ENCODE measurements around the gene KLK8.

The KLK8 gene

DNA sequence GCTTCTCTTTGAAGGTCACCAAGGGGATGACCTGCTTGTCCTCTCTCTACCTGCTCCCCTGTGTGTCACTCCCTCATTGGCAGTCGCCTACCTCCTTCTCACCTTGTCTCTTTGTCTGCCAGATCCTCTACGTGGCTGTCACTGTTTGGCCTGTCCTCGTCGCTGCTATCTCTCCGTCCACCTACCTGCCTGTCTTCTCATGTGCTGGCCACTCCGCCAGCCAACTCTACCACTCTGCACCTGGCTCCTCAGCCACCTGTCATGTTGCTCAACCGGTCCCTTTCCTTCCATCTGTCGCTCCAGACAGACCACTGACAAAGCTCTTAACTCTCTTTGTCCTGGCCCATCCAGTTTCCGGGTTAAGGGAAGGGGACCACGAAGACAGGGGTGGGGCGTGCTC, 33.3 kb upstream of the KLK8 start, which contains the start of gene KLK12:
KLK12 (minus strand) TSS at position 299 of the 400 bp plus-strand sequence. CDS start 381 bp downstream, outside the sequence.
- H3K27ac ChIP-seq, result no peak within 1 kb of the TSS
- H3K27me3 ChIP-seq, result peaks cover 16% of the 10 kb centered on the region
- TF ChIP-seq, protein P1, sequence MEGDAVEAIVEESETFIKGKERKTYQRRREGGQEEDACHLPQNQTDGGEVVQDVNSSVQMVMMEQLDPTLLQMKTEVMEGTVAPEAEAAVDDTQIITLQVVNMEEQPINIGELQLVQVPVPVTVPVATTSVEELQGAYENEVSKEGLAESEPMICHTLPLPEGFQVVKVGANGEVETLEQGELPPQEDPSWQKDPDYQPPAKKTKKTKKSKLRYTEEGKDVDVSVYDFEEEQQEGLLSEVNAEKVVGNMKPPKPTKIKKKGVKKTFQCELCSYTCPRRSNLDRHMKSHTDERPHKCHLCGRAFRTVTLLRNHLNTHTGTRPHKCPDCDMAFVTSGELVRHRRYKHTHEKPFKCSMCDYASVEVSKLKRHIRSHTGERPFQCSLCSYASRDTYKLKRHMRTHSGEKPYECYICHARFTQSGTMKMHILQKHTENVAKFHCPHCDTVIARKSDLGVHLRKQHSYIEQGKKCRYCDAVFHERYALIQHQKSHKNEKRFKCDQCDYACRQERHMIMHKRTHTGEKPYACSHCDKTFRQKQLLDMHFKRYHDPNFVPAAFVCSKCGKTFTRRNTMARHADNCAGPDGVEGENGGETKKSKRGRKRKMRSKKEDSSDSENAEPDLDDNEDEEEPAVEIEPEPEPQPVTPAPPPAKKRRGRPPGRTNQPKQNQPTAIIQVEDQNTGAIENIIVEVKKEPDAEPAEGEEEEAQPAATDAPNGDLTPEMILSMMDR (IDR thresholded peaks at IDR 0.05), result no peak
- H3K9me3 ChIP-seq, result no peaks in the 10 kb centered on the region
- H3K36me3 ChIP-seq, result no peaks in the 10 kb centered on the region
- H3K4me1 ChIP-seq (ENCODE audit: control insufficient read depth in 1 of 2, insufficient read depth in 1 of 2, low read depth in 1 of 2, low read length in 1 of 2), result no peaks in the 10 kb centered on the region
- H3K4me3 ChIP-seq (ENCODE audit: low read depth in 1 of 2, low read length in 1 of 2), result no peak within 1 kb of the TSS

DNA sequence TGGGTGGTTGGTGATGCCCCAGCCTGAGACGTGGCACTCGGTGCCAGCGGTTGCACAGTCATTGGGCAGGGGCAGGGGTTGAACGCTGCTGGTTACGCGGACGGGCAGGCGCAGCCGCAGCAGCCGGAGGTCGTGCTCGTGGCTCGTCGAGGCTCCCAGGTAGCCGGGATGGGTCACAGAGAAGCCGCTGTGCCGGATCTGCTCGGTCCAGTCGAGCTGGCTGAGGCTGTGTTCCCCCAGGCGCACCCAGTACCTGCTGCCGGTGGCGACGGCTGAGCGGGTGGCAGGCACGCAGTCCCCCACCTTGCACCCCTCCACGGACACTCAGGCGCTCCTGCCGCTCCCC, 30.4 kb upstream of the KLK8 start:
- Histone ChIP-seq H3K27ac (no peak overlapping the region), H3K4me3 (ENCODE audit: low read depth in 1 of 2, low read length in 1 of 2) (no peak overlapping the region), H3K9me3 (no peaks in the 10 kb centered on the region), H3K4me1 (ENCODE audit: control insufficient read depth in 1 of 2, insufficient read depth in 1 of 2, low read depth in 1 of 2, low read length in 1 of 2) (no peaks in the 10 kb centered on the region), H3K36me3 (no peaks in the 10 kb centered on the region), H3K27me3 (peaks cover 34% of the 10 kb centered on the region)
- TF ChIP-seq, protein P1 (IDR thresholded peaks at IDR 0.05), result no peak

DNA sequence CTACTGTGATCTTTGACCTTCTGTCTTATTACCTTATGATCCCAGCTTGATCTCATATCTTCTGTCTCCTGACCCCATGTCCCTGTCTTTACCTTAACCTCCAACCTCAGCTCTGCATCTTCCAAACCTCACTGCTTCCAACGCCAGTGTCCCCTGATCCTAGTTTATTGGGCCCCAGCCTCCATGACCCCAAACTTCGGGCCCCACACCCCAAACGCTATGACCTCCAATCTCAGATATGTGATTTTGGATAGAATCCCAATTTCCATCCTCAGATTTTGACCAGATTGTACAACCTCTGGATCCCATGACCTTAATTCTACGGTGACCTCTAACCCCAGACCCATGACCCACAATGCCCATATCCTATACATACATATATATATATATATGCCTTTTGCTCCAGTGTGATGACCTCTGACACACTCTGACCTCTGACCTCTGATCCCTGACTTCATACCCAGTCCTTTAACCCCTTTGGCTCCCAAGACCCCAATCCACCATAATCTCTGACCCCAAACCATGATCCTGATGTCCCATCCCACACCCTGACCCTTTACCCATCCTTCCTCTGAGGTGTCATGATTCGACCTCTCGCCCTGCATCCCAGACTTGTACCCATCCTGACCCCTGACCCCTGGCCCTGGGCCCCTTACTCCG, 29.9 kb upstream of the KLK8 start:
- peaks cover 39% of the 10 kb centered on the region for H3K27me3 ChIP-seq
- no peaks in the 10 kb centered on the region for H3K36me3 ChIP-seq
- H3K9me3 ChIP-seq, result no peaks in the 10 kb centered on the region
- no peak overlapping the region for H3K4me3 ChIP-seq (ENCODE audit: low read depth in 1 of 2, low read length in 1 of 2)
- H3K27ac ChIP-seq, result no peak overlapping the region
- no peaks in the 10 kb centered on the region for H3K4me1 ChIP-seq (ENCODE audit: control insufficient read depth in 1 of 2, insufficient read depth in 1 of 2, low read depth in 1 of 2, low read length in 1 of 2)
- TF ChIP-seq, protein P1 (IDR thresholded peaks at IDR 0.05), result no peak

DNA sequence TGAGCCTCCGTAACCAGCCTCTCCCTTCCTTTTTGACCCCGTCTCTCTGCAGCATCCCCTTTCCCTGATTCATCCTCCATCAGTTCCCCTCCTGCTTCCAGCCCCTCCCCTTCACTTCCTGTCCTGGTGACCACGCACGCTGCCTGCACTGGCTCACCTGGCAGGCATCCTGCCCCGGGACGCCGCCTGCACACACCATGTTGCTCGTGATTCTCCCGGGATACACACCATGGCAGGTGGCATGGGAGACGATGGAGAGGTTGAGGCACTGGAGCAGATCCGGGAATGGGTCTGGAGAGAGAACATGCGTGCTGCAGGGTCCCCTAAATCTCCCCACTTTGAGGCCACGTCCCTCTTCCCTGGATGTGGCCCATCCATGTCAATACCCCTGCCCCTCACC, 29.2 kb upstream of the KLK8 start:
- Histone ChIP-seq H3K27me3 (peaks cover 43% of the 10 kb centered on the region), H3K4me3 (ENCODE audit: low read depth in 1 of 2, low read length in 1 of 2) (no peak overlapping the region), H3K9me3 (no peaks in the 10 kb centered on the region), H3K4me1 (ENCODE audit: control insufficient read depth in 1 of 2, insufficient read depth in 1 of 2, low read depth in 1 of 2, low read length in 1 of 2) (no peaks in the 10 kb centered on the region), H3K36me3 (no peaks in the 10 kb centered on the region), H3K27ac (no peak overlapping the region)
- TF ChIP-seq, protein P1 (IDR thresholded peaks at IDR 0.05), result no peak

DNA sequence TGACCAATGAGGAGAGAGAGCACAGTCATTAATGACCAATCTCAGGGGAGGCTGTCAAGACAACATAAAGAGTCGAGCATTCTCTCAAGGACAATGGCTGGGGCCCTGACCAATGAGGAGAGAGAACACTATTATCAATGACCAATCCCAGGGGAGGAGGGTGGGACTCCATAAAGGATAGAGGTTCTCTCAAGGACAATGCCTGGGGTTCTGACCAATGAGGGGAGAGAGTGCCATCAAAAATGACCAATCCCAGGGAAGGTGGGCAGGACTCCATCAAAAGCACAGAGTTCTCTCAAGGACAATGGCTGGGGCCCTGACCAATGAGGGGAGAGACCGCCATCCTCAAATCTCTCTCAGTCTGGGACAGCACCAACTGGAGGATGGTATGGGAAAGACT, 28.3 kb upstream of the KLK8 start:
- no peaks in the 10 kb centered on the region for H3K36me3 ChIP-seq
- H3K27ac ChIP-seq, result no peak overlapping the region
- H3K4me1 ChIP-seq (ENCODE audit: control insufficient read depth in 1 of 2, insufficient read depth in 1 of 2, low read depth in 1 of 2, low read length in 1 of 2), result no peaks in the 10 kb centered on the region
- peaks cover 44% of the 10 kb centered on the region for H3K27me3 ChIP-seq
- H3K4me3 ChIP-seq (ENCODE audit: low read depth in 1 of 2, low read length in 1 of 2), result no peak overlapping the region
- TF ChIP-seq, protein P1 (IDR thresholded peaks at IDR 0.05), result no peak
- no peaks in the 10 kb centered on the region for H3K9me3 ChIP-seq

All from neutrophil (primary cell).